Left kidney (tissue), 2 donors: Measurements from ENCODE around the gene COLEC12. TPM values are rescaled to one million over a fixed set of nuclear protein-coding genes. Genes with fewer than 3 reads are reported as not detected.

ENCODE experiments used
- DNase-seq: peaks from one replicate; pipeline ENCODE4 v3.0.0-alpha.2; 2013
- polyA plus RNA-seq: library from polyadenylated mRNA; unstranded; fragments of 120-200 nt; gene quantifications from one replicate; pipeline ENCODE4 v1.2.1, GENCODE V29; 2013; ENCODE audit not compliant: insufficient read length

COLEC12 gene
- polyA plus RNA-seq, 1 donor = 23.3 TPM

DNA sequence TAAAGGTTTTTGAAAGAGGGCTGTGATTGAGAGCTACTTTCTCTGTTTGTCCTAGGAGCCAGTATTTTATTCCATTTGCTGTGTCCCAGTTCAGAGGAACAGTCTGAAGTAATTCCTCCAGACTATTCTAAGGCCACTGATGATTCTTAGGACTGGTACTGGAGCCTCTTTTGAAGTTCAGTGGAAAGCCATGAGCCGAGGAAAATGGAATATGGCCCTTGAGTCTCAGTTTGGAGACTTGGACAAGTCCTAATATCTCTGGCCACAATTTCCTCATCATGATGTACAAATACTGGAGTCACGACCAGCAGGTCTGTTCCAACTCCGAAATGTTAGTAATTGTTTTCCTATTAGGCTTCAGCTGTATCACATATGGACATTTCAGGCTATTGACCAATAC, 7.1 kb upstream of the COLEC12 start:
- DNase-seq = no peak

DNA sequence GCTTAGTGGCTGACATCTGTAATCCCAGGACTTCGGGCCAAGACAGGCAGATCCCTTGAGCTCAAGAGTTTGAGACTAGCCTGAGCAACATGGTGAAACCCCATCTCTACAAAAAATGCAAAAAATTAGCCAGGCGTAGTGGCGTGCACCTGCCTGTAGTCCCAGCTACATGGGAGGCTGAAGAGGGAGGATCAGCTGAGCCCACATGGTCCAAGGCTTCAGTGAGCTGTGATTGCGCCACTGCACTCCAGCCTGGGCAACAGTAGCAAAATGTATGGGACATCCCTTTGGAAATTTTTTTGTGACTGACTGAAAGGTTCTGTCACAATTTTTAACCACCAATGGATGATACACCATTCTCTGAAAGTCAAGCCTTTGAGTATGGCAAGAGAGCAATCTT, 6.3 kb upstream of the COLEC12 start:
- DNase-seq = no peak

DNA sequence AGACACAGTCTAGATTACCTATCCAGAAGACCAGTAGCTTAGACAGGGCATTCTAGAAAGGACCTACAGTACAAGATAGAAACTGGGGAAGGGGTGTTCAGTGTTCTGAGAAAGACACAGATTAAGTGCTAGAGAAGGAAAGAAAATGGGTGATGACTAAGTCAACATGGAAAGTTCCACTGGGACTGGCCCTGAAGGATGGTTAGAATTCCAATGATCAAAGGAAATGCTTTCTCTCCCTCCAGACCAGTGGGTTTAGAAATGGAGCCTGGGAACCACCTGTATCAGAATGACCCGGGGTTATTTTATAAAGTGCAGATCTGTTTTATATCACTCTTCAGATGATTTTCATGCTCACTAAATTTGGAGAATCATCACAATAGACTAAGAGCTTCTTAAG, 5.8 kb upstream of the COLEC12 start:
- DNase-seq = no peak

DNA sequence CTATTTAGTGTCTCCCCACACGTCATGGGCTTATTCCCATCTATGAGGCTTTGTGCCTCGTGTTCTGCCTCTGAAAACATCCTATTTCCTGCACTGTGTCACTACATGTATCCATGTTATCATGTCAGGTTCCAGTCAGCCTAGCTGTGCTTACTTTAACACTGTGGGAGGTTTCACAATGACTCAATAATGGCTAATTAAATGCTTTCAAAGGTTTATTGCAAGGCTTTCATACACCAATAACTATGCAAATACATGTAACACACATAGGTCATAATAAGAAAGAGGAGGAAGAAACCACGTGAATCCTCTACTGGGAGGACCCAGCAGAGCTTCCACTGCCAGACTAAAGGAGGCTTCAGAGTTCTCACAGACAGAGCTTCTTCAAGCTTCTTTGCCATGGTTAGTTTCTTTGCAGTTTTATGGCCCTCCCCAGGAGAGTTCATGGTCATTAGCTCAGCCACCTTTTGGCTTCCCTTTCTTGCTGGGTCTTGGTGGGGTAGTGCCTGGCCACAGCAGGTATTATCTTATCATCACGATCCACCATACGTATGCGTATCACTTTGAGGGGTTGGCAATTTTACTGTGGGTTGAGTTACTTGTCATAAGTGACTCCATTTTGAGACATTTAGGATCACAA, 5.1 kb upstream of the COLEC12 start:
- DNase-seq = no peak

DNA sequence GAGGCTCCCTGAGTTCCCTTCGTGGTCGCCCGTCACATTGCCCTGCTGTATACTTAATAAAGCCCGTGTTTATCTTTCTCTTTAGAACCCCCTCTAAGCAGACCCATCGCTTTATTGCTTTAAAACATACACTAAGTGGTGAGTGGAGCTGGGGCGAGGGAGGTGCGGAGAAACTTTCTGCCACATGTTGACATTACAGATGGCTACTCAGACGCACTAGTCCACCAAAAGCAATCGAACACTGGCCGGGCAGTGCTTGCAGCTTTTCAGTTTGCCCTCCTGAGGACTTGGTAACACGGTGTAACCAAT, 859 bp upstream of the COLEC12 start:
- no peak for DNase-seq

DNA sequence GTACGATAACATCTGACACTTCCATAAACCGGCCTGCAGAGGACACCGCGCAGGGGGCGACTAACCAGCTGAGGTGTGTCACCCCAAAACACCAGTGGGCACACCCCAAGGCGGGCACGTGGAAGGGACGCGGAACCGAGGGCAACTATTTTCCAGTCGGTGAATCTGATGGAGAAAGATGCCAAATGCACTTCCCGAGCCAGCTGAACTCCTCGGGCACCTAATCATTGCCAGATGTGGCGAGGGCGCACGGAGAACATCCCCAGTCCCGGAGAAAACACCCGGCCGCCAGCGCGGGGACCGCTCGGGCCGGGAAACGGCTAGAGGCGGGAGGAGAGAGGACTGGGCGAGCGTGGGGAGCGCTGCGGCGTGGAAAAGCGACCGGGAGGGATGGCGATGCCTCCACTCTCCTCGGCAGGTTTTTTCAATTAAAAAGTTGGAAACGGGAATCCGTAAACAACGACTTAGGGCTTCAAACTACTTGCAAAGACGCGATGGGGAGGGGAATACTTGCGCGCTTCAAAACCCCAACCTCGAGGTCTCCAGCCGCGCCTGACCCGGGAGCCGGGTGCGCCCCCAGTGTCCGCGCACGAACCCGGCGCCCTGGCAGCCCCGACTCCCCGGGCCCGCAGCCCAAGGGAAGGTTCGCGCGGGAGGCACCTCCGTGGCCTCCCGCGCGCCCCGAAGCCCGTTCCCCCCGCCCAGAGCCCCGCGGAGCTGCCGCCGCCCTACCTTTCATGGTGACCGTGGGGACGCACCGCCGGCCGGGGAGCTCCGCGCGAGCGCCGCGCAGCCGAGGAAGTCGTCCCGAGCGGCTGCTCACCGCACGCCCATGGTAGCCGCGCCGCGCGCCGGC, 497 bp downstream of the COLEC12 start:
- no peak for DNase-seq

DNA sequence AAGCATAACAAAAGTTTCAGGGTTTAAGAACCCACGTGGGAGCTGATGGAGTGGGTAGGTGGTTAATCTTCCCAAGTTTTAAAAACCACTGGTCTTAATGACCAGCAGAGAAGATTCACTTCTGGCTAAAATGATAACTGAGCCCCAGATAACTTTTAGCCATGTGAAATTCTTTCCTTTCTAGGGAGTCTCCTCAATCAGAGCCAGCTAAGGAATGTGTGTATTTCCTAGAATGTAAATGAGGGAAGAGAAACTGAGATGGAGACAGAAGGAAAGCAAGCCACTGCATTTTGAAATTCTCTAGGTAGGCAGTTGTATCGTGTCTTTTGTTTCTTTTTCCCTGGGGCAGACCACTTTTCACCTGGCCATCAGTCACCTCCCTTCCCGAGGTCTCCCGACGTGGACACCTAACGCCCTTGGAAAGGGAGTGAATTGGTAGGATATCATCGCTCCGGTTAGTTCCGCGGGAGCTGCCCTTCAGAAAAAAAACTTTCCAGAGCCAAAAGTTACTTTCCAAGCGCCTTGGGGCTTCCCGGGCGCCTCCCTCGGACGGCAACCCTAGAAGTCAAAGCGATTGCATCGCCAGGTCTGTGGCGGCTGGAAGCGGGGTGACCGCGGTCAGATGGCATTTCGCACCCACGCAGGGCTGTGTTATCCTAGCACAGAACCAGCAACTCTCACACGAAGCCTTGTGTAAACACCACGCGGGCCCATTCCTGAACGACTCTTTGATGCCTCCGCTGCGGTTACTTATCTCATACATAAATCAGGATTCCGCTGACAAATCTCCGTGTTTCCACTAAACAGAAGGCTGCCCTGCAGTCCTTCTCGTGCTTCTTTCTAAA, 1.3 kb downstream of the COLEC12 start:
- peak; percentile 55 for DNase-seq

DNA sequence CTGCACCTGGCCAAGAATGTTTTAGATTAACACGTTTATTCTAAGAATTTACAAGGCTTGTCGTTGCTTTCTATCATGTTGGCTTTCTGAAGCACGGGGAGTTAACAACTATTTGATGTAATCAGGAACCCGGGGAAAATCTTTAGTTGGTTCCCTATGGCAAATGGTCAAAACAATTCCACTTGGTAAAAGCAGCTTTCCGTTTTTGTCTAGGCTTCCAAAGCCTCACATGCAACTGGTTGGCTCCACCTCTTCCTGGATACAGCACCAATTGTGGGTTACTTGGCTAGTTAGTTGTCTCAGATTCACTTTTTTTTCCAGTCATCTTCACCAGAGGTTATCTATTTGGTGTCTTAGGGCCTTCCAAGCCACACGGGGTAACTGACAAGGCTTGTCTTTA, 2.8 kb downstream of the COLEC12 start:
- no peak for DNase-seq

DNA sequence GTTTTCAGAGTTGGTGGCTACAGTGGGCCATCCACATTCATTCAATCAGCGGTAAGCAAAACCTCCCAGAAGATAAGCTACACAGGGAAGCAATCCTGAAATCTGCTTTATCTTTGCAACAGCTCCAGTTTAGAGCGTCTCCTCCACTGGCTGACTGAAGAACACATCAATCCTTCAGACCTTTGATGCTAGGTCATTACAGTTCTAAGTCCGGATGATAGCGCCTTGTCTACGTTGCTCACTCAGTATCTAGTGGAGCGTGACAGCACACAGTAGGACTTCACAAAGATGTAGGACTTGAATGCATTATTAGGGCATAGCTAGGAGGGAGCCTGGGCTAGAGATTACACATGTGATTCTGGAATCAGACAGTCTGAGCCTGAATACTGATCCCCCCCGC, 5.0 kb downstream of the COLEC12 start:
- DNase-seq = no peak

DNA sequence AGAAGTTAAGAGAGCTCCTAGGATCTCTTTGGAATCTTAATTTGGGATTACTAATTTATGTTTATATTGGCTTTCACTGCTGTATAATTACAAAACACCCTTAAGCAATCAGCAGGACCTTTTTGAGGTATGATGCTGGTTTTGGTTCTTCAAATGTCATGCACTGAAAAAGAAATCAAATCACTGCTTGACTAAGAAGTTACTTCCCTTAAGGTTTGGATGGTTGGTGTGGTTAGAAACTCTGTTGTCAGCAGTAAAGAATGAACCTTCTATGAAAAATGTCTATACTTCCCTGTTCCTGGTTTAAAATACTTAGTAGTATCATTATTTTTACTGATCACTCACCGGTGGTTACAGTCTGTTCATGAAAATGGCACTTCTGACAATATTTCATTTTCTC, 5.5 kb downstream of the COLEC12 start:
- DNase-seq = no peak

DNA sequence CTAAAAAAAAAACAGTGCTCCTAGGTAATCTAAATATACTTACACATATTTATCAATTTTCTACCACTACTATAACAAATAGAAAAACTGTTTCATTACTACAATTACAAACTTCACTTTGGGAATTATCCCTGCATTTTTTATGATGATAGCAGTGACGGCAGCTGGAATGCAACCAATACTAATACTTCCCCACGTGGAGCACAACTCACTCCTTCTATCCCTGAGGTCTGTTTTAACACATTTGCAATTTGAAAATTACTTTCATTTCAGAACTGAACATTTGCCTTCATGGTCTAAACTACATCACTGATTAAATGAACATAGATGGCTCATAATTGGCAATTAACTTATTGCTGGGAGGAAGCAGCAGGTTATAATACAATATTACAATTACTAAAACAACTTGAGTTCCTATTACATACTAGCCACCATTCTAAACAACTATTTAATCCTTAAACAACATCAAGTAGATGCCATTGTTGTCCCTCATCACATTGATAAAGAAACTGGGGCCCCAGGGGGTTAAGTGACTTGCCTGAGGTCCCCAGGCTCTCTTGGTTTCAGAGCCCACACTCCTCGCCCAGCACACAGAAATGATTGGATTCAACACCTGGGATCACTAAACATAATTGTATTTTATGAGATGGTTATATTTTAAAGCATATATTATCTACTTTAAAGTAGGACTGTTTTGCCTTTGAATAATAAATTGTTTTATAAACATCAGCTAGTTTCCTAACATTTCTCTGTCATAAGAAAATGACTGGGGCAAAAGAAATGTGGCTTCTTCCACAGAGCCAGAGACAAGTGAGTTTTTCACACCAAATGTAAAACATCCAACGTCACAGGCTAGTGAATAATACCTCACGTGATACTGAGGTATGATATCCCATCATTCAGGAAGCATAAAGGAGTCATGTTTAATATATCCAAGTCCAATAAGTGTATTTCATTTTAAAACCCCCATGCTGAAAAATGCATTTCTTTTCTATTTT, 6.2 kb downstream of the COLEC12 start:
- DNase-seq = no peak

DNA sequence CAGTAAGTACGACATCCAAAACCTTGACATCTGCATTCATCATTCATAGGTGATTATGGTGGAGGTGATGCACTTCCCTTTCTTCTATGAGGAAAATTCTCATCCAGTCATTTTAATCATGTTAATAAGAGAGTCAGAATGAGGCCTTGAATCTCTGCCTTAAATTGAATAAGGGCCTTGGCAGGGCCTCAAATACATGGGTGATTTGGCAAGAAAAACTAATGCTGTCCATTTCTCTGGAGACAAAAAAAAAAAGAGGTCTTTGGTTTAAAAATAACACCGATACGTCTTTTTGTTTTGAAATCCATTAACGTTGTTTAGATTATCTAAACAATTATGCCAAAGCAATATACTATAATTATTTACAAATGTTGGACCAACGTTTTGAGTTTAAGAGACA, 8.1 kb downstream of the COLEC12 start:
- DNase-seq = no peak

DNA sequence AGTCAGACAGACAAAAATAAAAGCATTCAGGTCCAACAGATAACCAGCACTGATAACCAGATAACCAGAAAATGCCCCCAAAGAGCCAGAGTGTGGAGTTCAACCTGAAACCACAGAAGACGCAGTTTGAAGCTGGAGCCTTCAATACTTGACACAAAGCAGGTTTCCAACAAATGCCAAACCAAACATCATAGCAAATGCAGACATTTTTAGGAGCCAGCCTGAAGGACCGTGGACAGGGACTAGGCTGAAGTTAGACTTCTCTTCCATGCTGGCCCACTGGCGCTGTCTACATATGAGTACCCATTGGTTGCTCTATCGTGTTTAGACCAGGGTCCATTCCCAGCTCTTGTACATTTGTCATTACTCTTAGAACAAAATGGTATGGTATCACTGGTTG, 9.9 kb downstream of the COLEC12 start:
- DNase-seq = no peak

DNA sequence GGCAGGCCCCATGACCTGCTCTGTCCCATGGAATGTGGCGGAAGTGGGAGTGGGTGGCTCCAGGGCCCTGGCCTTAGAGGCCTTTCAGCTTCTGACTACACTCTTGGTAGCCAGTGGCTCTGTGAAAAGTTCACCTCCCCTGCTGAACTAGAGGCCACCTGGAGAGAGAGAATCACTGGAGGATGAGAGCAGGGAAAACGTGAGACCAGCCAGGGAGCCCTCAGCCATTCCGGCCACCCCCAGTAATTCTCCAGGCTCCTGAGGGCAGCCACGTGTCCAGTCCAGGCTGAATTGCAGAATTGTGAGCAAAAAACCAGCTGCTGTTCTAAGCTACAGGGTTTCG, 10.5 kb downstream of the COLEC12 start:
- DNase-seq = no peak

DNA sequence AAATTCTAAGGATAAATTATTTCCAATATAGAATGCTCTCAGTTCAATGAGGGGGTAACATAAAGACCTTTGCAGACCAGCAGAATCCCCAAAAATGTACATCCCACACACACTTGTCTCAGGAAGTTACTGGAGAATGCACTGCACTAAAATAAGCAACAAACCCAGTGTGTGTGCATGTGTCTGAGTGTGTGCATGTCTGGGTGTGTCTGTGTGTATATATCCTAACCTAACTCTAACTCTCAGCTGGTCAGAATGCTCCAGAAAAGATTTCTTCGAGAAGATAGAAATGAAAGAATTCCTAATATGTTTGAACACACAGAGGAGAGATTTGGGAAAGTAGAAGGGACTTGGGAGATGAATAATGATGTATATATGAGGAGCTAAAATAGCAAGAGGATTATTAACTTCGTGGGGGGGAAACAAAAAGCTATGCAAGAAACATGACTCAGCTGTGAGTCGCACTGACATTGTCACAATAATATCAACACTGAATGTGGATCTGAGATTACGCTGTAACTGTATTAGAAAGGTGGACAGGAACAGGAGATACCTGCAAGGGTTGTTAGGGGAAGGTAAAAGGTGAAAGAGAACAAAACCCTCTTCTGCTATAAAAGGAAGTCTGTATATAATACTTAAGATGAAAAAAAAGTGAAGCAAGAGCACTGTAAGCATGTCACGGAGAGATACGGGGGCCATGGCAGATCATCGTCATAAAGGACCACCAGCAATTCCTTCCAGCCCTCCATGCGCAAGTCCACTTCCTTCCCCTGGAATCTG, 11.1 kb downstream of the COLEC12 start:
- no peak for DNase-seq

DNA sequence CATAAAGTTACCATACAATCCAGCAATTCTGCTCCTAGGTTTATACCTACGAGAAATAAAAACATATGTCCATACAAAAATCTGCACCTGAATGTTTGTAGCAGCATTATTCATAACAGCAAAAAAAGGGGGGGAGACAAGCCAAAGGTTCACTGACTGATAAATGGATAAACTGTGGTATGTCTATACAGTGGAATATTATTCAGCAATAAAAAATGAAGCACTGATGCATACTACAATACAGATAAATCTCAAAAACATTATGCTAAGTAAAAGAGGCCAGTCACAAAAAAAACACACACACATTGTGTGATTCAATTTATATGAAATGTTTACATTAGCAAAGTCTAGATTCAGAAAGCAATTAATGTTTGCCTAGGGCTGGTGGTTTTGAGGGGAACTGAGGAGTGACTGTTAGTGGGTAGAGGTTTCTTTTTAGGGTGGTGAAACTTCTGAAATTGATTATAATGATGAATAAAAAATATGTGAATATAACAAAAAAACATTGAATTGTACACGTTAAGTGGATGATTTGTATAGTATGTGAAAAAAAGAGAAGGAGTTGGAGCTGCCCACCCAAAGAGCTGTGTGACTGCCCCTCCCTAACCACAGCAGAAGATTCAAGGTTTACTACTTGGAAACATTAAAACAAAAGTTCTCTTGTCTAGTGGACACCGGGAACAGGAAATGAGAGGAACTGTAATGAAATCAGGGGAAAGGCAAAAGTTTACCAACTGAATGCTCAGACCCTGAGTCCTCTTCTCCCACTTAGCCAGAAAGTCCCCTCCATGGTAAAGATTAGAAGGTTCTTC, 13.4 kb downstream of the COLEC12 start:
- no peak for DNase-seq

DNA sequence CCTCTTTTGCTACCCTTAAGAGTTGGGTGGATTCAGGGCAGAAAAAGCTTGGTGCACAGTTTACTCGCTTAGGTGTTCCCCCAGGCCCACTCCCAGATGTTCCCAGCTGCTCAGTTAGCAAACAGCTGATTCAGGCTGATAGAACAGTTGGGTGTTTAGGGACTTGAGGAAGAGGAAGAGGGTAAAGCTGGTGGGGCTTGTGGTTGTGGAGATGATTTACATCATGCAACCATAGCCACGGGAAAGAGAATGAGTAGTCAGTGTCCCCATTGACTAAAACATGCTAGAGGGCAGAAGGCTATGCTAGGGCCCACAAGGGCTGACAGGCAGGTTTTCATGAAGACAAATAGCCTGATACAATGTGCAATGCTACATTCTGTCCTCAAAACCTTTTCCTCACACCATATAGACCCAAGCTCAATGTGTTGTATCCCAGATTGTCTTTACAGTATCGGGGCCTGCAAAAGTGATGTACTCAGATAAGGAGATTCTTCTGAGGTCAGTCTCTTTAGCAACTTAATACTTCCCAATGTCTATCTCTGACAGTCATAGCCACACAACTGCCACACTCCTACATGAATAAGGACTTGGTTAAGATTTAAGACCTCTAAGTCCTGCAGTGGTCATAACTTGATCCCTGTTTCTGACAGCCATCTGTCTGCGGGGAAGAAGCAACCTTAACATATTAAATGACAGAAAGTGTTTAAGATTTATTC, 15.6 kb downstream of the COLEC12 start:
- no peak for DNase-seq

DNA sequence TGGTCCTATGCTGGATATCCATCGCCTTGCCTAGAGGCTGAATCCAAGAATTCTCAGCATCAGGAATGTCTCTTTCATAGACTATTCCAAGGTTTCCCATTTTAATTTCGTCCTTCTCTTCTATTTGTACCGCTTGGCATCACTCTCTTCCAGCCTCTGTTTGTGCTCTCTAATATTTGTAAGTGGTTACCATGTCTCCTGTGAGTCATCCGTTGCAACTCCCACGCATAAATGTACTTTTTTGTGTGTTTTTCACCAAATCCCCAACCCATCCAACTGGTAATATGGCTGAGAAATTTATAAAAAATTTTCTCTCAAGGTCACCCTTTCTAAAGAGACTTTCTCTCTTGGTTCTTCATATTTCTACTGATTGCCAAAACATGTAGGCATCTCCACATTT, 21.8 kb downstream of the COLEC12 start:
- DNase-seq = no peak

DNA sequence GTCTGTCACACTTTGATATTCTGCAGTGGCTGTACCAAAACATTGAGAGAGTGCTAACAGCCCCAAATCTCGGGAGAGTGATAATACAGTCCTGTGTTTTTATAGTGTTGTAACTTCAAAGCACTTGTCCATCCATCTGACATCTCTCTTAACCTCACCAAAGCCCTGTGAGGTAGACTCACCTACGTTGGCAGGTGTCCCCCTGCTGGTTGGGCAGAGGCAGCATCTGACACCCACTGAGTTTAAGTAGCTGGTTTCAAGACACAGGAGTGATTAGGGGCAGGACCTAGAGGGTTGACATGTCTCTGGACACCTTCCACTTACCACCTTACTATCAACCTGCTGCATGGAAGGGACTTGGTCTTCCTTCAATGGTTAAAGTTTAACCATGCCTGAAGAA, 22.9 kb downstream of the COLEC12 start:
- no peak for DNase-seq

DNA sequence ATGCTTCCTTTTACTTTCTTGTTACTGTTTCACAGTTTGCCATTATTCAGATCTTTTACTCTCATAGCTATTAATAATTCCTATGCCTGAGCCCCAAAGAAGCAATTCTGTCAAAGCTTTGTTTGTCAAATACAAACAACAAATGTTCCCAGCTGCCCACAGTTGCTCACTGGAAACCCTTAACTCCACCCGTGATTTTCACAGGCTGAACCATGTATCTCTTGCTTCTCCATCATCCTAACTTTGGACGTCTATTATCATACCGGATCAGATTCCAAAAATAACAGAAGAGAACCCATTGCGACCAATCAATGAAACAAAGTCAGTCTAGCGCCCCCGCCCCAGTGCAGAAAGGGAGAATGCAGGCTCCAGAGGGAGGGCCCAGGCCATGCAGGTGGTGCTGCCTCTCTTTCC, 24.2 kb downstream of the COLEC12 start:
- DNase-seq = no peak
